ENCODE data around the gene AFDN.

Gene AFDN

GRCh38 chr6:167872538-167873210, 46.0 kb downstream of the AFDN start:
- DNase-seq: no peak

GRCh38 chr6:167877994-167878779, 51.5 kb downstream of the AFDN start:
- no peak for DNase-seq

GRCh38 chr6:167879612-167880011, 52.9 kb downstream of the AFDN start:
- DNase-seq: no peak

- no peak for DNase-seq
These were observed 54.6 kb downstream of the AFDN start for GRCh38 chr6:167881327-167881726.

- DNase-seq: no peak
These were observed 55.5 kb downstream of the AFDN start for GRCh38 chr6:167882244-167882643.

- DNase-seq: no peak
These were observed 61.4 kb downstream of the AFDN start for GRCh38 chr6:167888098-167888497.

- no peak for DNase-seq
These were observed 66.4 kb downstream of the AFDN start for GRCh38 chr6:167892835-167893815.

GRCh38 chr6:167894965-167895364, 68.3 kb downstream of the AFDN start:
- DNase-seq: no peak

GRCh38 chr6:167896648-167897047, 69.9 kb downstream of the AFDN start:
- DNase-seq: no peak

GRCh38 chr6:167898673-167899311, 72.1 kb downstream of the AFDN start:
- DNase-seq: peak in 3 of 4 experiments; percentile 7 to 59 (median 54)

GRCh38 chr6:167904791-167905190, 78.1 kb downstream of the AFDN start:
- no peak for DNase-seq

GRCh38 chr6:167906899-167907298, 80.2 kb downstream of the AFDN start:
- DNase-seq: no peak

- DNase-seq: peak; percentile 4 to 33 (median 10)
These were observed 81.3 kb downstream of the AFDN start for GRCh38 chr6:167907837-167908681.

- DNase-seq: no peak
These were observed 83.3 kb downstream of the AFDN start for GRCh38 chr6:167910007-167910406.

- DNase-seq: no peak
These were observed 83.9 kb downstream of the AFDN start for GRCh38 chr6:167910652-167911051.

GRCh38 chr6:167912494-167912893, 85.8 kb downstream of the AFDN start:
- no peak for DNase-seq

- DNase-seq: no peak
These were observed 87.0 kb downstream of the AFDN start for GRCh38 chr6:167913699-167914098.

GRCh38 chr6:167915139-167915538, 88.4 kb downstream of the AFDN start:
- DNase-seq: no peak

GRCh38 chr6:167917551-167918154, 90.9 kb downstream of the AFDN start:
- no peak for DNase-seq

GRCh38 chr6:167918548-167919278, 92.0 kb downstream of the AFDN start:
- no peak for DNase-seq
